Loucy (cell line): ENCODE measurements around the gene FADS3.

ENCODE experiments used
- EZH2phosphoT487 ChIP-seq: fragments of 200-600 bp; IDR thresholded peaks from 2 replicates; pipeline ENCODE4 v1.6.1; 2018; ENCODE audit warnings: antibody characterized with exemption, mild to moderate bottlenecking, moderate library complexity, borderline replicate concordance
- TF ChIP-seq, protein P1 (sequence below): fragments of 200-600 bp; sonication (generic); conservative IDR thresholded peaks from 2 replicates; pipeline ENCODE4 v1.5.1; 2014; ENCODE audit warnings: mild to moderate bottlenecking, antibody characterized with exemption, low read length

DNA sequence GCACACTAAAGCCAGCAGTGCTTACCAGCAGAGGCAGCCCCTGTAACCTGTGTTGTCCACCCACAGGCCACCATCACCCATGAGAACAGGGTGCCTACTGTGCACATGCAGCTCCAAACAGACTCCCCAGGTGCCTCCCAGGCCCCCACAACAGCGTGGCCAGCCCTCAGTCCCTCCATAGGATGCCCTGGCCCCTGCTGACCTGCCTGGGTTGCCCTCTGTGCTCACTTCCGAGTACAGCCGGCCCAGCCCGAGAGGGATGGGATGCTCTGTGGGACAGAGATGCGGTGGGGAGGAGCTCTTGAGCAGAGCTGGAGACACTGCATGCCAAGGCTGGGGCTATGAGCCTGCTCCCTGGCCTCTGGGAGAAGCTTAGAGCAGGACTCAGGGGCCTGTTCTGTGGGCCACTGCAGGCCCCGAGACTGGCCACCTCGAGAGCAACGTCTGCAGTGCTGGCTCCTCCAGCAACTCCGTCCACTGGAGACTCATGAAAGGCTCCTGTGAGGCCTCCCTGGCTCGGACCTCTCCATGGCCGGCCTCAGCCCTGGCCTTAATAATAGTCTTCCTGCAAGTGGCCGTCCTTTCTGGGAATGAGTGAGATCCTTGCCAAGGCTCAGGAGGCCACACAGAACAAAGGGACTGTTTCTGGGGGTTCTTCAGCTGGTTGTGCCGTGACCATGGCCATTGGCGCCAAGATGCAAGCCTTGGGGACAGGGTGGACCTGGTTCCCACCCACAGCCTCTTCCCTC lies 36.2 kb downstream of the FADS3 start:
- TF ChIP-seq, protein P1, sequence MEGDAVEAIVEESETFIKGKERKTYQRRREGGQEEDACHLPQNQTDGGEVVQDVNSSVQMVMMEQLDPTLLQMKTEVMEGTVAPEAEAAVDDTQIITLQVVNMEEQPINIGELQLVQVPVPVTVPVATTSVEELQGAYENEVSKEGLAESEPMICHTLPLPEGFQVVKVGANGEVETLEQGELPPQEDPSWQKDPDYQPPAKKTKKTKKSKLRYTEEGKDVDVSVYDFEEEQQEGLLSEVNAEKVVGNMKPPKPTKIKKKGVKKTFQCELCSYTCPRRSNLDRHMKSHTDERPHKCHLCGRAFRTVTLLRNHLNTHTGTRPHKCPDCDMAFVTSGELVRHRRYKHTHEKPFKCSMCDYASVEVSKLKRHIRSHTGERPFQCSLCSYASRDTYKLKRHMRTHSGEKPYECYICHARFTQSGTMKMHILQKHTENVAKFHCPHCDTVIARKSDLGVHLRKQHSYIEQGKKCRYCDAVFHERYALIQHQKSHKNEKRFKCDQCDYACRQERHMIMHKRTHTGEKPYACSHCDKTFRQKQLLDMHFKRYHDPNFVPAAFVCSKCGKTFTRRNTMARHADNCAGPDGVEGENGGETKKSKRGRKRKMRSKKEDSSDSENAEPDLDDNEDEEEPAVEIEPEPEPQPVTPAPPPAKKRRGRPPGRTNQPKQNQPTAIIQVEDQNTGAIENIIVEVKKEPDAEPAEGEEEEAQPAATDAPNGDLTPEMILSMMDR: no peak
- TF ChIP-seq EZH2phosphoT487: no peak
